HepG2 (cell line): Measurements from ENCODE around the gene RNPEPL1. TPM values are rescaled to one million over a fixed set of nuclear protein-coding genes. Genes with fewer than 3 reads are reported as not detected.

Source experiments
- AKAP8 ChIP-seq: sonication (generic); formaldehyde crosslinking; IDR thresholded peaks from 2 replicates; pipeline ENCODE4 v1.5.1; 2020; ENCODE audit warnings: mild to moderate bottlenecking, missing genetic modification reagents
- HMG20A ChIP-seq: IDR thresholded peaks from 2 replicates; pipeline ENCODE4 v1.6.1; 2016; ENCODE audit warnings: borderline replicate concordance
- KLF16 ChIP-seq, 2 experiments: sonication (generic) in 1 of 2; formaldehyde crosslinking in 1 of 2; IDR thresholded peaks; 2 replicates each; pipeline versions ENCODE4 v1.6.1 to v1.8.0; 2016 to 2023; ENCODE audit warnings: missing genetic modification reagents in 2 of 2, missing compliant biosample characterization in 1 of 2
- ONECUT2 ChIP-seq: sonication (generic); formaldehyde crosslinking; IDR thresholded peaks from 2 replicates; pipeline ENCODE4 v1.4.0; 2020; ENCODE audit warnings: missing genetic modification reagents
- TCF7 ChIP-seq: sonication (generic); IDR thresholded peaks from 2 replicates; pipeline ENCODE4 v1.6.1; 2016; ENCODE audit warnings: antibody characterized with exemption, low read depth
- ZC3H13 ChIP-seq: sonication (generic); formaldehyde crosslinking; IDR thresholded peaks from 2 replicates; pipeline ENCODE4 v1.8.1; 2023; ENCODE audit warnings: mild to moderate bottlenecking, missing genetic modification reagents, moderate library complexity
- ZNF224 ChIP-seq: sonication (generic); formaldehyde crosslinking; IDR thresholded peaks from 2 replicates; pipeline ENCODE4 v1.5.0; 2020; ENCODE audit warnings: mild to moderate bottlenecking, missing genetic modification reagents
- ZNF225 ChIP-seq: sonication (generic); formaldehyde crosslinking; IDR thresholded peaks from 2 replicates; pipeline ENCODE4 v1.4.0; 2020; ENCODE audit warnings: mild to moderate bottlenecking, missing genetic modification reagents
- ZNF333 ChIP-seq: sonication (generic); formaldehyde crosslinking; IDR thresholded peaks from 2 replicates; pipeline ENCODE4 v1.4.0; 2020; ENCODE audit warnings: mild to moderate bottlenecking, missing genetic modification reagents, borderline replicate concordance
- ZNF33B ChIP-seq: sonication (generic); formaldehyde crosslinking; IDR thresholded peaks from 2 replicates; pipeline ENCODE4 v1.5.1; 2020; ENCODE audit warnings: mild to moderate bottlenecking, missing genetic modification reagents
- ZNF768 ChIP-seq: sonication (generic); formaldehyde crosslinking; IDR thresholded peaks from 2 replicates; pipeline ENCODE4 v1.4.0; 2020; ENCODE audit warnings: missing genetic modification reagents
- ZNF790 ChIP-seq: sonication (generic); formaldehyde crosslinking; IDR thresholded peaks from 2 replicates; pipeline ENCODE4 v1.8.0; 2022; ENCODE audit warnings: missing genetic modification reagents, mild to moderate bottlenecking, borderline replicate concordance
- ZNF816 ChIP-seq: sonication (generic); formaldehyde crosslinking; IDR thresholded peaks from 2 replicates; pipeline ENCODE4 v1.8.0; 2022; ENCODE audit warnings: missing genetic modification reagents, mild to moderate bottlenecking, borderline replicate concordance
- polyA plus RNA-seq, 8 experiments: library from polyadenylated mRNA; depleted of rRNA in 3 of 8; stranded (reverse) in 7 of 8; unstranded in 1 of 8; fragments of >200 nt; fragmentation: Illumina TruSeq in 4 of 8; extraction: Trizol in 4 of 8; gene quantifications; 2 replicates each; pipeline versions ENCODE4 v1.2.1 to v1.2.3, GENCODE V29; 2011 to 2016; ENCODE audit warnings: low read depth in 4 of 8, missing spikeins in 1 of 8, mixed read lengths in 1 of 8; ENCODE audit not compliant: insufficient read depth in 1 of 8
- total RNA-seq, 5 experiments: library from RNA; depleted of rRNA; stranded (reverse); fragments of >200 nt; fragmentation: Illumina TruSeq; extraction: Trizol; gene quantifications; 2 replicates each; pipeline ENCODE4 v1.2.3, GENCODE V29; 2016; ENCODE audit warnings: low read depth in 1 of 5
- TF ChIP-seq, protein P1 (sequence below): sonication (generic); formaldehyde crosslinking; IDR thresholded peaks from 2 replicates; pipeline ENCODE4 v1.5.1; 2020; ENCODE audit warnings: mild to moderate bottlenecking, missing genetic modification reagents, borderline replicate concordance
- TF ChIP-seq, protein P2 (sequence below), 2 experiments: sonication (generic) in 1 of 2; formaldehyde crosslinking in 1 of 2; IDR thresholded peaks; 2 replicates each; pipeline versions ENCODE4 v1.4.0 to v1.6.1; 2018 to 2020; ENCODE audit warnings: missing genetic modification reagents in 2 of 2, borderline replicate concordance in 1 of 2, low read depth in 1 of 2, mild to moderate bottlenecking in 1 of 2, missing biosample characterization in 1 of 2
- TF ChIP-seq, protein P3 (sequence below): sonication (generic); formaldehyde crosslinking; IDR thresholded peaks from 2 replicates; pipeline ENCODE4 v1.4.0; 2020; ENCODE audit warnings: missing genetic modification reagents, borderline replicate concordance
- TF ChIP-seq, protein P4 (sequence below): sonication (generic); formaldehyde crosslinking; IDR thresholded peaks from 2 replicates; pipeline ENCODE4 v1.4.0; 2020; ENCODE audit warnings: mild to moderate bottlenecking, missing genetic modification reagents
- TF ChIP-seq, protein P5 (sequence below): conservative IDR thresholded peaks from 2 replicates; pipeline ENCODE4 v1.6.1; 2018; ENCODE audit warnings: missing genetic modification reagents
- TF ChIP-seq, protein P6 (sequence below), 2 experiments: sonication (generic) in 1 of 2; formaldehyde crosslinking in 1 of 2; IDR thresholded peaks; 2 replicates each; pipeline versions ENCODE4 v1.5.1 to v1.6.1; 2011 to 2020; ENCODE audit warnings: borderline replicate concordance in 1 of 2, low read depth in 1 of 2, low read length in 1 of 2, mild to moderate bottlenecking in 1 of 2, missing genetic modification reagents in 1 of 2, moderate library complexity in 1 of 2

RNPEPL1 gene
- total and polyA plus RNA-seq, 2 of the 13 experiments (the other 11 are each of a cell fraction or from before 2014, with no cell fraction given): 13.0 to 18.0 TPM

DNA sequence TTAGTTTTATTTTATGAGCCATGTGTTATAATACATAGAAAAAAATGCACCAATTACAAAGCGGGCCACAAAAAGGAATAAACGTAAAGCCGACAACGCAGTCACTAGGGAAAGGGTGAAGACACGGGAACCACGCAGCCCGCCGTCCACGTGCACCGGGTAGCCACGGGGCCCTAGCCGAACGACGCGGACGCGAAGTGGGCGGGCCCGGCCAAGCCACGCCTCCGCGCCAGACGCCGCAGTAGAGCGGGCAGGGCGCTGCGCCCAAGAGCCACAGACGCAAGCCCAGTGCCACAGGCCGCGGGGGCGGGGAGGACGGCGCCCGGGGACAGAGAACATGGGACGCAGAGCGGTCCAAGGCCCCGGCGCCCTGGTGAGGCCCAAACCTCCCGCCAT, 8.2 kb upstream of the RNPEPL1 start, which contains the start of gene DUSP28 (continued):
- TF ChIP-seq, protein P1, sequence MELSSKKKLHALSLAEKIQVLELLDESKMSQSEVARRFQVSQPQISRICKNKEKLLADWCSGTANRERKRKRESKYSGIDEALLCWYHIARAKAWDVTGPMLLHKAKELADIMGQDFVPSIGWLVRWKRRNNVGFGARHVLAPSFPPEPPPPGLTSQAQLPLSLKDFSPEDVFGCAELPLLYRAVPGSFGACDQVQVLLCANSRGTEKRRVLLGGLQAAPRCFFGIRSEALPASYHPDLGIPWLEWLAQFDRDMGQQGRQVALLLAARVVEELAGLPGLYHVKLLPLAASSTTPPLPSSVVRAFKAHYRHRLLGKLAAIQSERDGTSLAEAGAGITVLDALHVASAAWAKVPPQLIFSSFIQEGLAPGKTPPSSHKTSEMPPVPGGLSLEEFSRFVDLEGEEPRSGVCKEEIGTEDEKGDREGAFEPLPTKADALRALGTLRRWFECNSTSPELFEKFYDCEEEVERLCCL (CRISPR knock-in tag): no peak
- TF ChIP-seq ZNF333: 0 out of 2 replicates have a peak, but pooled peaks have one; percentile 3
- TF ChIP-seq ZNF33B (CRISPR knock-in tag): peak; percentile 50; the same call in 1 of the 2 replicates
- peak; percentile 95 for TF ChIP-seq ZC3H13
- peak; percentile 41; the same call in 1 of the 2 replicates for TF ChIP-seq ONECUT2 (CRISPR knock-in tag)
- no peak for TF ChIP-seq AKAP8 (CRISPR knock-in tag)
- TF ChIP-seq HMG20A (CRISPR knock-in tag): 0 out of 2 replicates have a peak, but pooled peaks have one; percentile 9
- no peak for TF ChIP-seq ZNF816 (CRISPR knock-in tag)
- peak in 1 of 2 experiments; percentile 84; a peak in 2 of 4 replicates for TF ChIP-seq KLF16 (CRISPR knock-in tag; IDR thresholded peaks at IDR 0.05)
- peak; percentile 48 for TF ChIP-seq ZNF768 (CRISPR knock-in tag)
- TF ChIP-seq ZNF225 (CRISPR knock-in tag): 0 out of 2 replicates have a peak, but pooled peaks have one; percentile 58
- no peak for TF ChIP-seq TCF7
- TF ChIP-seq, protein P2, sequence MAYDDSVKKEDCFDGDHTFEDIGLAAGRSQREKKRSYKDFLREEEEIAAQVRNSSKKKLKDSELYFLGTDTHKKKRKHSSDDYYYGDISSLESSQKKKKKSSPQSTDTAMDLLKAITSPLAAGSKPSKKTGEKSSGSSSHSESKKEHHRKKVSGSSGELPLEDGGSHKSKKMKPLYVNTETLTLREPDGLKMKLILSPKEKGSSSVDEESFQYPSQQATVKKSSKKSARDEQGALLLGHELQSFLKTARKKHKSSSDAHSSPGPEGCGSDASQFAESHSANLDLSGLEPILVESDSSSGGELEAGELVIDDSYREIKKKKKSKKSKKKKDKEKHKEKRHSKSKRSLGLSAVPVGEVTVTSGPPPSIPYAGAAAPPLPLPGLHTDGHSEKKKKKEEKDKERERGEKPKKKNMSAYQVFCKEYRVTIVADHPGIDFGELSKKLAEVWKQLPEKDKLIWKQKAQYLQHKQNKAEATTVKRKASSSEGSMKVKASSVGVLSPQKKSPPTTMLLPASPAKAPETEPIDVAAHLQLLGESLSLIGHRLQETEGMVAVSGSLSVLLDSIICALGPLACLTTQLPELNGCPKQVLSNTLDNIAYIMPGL (CRISPR knock-in tag; IDR thresholded peaks at IDR 0.05; ENCODE audit: borderline replicate concordance in 1 of 2, low read depth in 1 of 2): peak; percentile 70 to 73; a peak in 3 of 4 replicates
- TF ChIP-seq ZNF790 (CRISPR knock-in tag): no peak
- TF ChIP-seq, protein P3, sequence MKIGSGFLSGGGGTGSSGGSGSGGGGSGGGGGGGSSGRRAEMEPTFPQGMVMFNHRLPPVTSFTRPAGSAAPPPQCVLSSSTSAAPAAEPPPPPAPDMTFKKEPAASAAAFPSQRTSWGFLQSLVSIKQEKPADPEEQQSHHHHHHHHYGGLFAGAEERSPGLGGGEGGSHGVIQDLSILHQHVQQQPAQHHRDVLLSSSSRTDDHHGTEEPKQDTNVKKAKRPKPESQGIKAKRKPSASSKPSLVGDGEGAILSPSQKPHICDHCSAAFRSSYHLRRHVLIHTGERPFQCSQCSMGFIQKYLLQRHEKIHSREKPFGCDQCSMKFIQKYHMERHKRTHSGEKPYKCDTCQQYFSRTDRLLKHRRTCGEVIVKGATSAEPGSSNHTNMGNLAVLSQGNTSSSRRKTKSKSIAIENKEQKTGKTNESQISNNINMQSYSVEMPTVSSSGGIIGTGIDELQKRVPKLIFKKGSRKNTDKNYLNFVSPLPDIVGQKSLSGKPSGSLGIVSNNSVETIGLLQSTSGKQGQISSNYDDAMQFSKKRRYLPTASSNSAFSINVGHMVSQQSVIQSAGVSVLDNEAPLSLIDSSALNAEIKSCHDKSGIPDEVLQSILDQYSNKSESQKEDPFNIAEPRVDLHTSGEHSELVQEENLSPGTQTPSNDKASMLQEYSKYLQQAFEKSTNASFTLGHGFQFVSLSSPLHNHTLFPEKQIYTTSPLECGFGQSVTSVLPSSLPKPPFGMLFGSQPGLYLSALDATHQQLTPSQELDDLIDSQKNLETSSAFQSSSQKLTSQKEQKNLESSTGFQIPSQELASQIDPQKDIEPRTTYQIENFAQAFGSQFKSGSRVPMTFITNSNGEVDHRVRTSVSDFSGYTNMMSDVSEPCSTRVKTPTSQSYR (CRISPR knock-in tag): peak; percentile 59; the same call in 1 of the 2 replicates
- TF ChIP-seq, protein P4, sequence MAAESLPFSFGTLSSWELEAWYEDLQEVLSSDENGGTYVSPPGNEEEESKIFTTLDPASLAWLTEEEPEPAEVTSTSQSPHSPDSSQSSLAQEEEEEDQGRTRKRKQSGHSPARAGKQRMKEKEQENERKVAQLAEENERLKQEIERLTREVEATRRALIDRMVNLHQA (CRISPR knock-in tag): no peak
- TF ChIP-seq, protein P5, sequence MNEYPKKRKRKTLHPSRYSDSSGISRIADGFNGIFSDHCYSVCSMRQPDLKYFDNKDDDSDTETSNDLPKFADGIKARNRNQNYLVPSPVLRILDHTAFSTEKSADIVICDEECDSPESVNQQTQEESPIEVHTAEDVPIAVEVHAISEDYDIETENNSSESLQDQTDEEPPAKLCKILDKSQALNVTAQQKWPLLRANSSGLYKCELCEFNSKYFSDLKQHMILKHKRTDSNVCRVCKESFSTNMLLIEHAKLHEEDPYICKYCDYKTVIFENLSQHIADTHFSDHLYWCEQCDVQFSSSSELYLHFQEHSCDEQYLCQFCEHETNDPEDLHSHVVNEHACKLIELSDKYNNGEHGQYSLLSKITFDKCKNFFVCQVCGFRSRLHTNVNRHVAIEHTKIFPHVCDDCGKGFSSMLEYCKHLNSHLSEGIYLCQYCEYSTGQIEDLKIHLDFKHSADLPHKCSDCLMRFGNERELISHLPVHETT (CRISPR knock-in tag): no peak; the same call in 1 of the 2 replicates
- TF ChIP-seq, protein P6, sequence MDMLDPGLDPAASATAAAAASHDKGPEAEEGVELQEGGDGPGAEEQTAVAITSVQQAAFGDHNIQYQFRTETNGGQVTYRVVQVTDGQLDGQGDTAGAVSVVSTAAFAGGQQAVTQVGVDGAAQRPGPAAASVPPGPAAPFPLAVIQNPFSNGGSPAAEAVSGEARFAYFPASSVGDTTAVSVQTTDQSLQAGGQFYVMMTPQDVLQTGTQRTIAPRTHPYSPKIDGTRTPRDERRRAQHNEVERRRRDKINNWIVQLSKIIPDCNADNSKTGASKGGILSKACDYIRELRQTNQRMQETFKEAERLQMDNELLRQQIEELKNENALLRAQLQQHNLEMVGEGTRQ (IDR thresholded peaks at IDR 0.05; ENCODE audit: low read depth, low read length): no peak
- TF ChIP-seq, protein P6 (CRISPR knock-in tag; IDR thresholded peaks at IDR 0.05; ENCODE audit: borderline replicate concordance): no peak
- TF ChIP-seq ZNF224 (CRISPR knock-in tag): no peak
